VCaP (cell line): ENCODE results near the gene ZNF280B.
"Not testable (repeated sequence)": the region's sequence is repeated elsewhere in the genome, so short reads cannot be mapped to it uniquely, and the experiment has no call there.

ENCODE experiments used
- H3K27ac ChIP-seq: fragments of 450-650 bp; 2 replicates; pipeline ENCODE4 v1.5.1; 2017
- TF ChIP-seq, protein P1 (sequence below): fragments of 450-650 bp; conservative IDR thresholded peaks from 2 replicates; pipeline ENCODE4 v1.5.1; 2017; ENCODE audit warnings: mild to moderate bottlenecking, moderate library complexity

The ZNF280B gene

DNA sequence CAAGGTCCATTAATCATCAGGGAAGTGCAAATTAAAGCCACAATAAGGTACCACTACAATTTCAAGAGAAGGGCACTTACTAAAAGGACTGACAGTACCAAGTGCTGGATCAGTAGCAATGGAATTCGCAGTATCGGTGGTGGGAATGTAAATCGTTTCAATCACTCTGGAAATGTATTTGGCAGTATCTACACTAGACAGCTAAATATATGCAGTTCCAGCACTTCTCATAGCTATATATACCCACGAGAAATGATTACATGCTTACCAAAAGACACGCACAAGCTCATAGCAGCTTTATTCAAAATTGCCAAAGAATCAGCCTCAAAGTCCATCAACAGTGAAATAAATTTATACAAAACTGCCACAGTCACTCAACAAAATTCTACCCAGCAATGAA is 4.4 kb upstream of the ZNF280B start:
- TF ChIP-seq, protein P1, sequence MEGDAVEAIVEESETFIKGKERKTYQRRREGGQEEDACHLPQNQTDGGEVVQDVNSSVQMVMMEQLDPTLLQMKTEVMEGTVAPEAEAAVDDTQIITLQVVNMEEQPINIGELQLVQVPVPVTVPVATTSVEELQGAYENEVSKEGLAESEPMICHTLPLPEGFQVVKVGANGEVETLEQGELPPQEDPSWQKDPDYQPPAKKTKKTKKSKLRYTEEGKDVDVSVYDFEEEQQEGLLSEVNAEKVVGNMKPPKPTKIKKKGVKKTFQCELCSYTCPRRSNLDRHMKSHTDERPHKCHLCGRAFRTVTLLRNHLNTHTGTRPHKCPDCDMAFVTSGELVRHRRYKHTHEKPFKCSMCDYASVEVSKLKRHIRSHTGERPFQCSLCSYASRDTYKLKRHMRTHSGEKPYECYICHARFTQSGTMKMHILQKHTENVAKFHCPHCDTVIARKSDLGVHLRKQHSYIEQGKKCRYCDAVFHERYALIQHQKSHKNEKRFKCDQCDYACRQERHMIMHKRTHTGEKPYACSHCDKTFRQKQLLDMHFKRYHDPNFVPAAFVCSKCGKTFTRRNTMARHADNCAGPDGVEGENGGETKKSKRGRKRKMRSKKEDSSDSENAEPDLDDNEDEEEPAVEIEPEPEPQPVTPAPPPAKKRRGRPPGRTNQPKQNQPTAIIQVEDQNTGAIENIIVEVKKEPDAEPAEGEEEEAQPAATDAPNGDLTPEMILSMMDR = no peak

DNA sequence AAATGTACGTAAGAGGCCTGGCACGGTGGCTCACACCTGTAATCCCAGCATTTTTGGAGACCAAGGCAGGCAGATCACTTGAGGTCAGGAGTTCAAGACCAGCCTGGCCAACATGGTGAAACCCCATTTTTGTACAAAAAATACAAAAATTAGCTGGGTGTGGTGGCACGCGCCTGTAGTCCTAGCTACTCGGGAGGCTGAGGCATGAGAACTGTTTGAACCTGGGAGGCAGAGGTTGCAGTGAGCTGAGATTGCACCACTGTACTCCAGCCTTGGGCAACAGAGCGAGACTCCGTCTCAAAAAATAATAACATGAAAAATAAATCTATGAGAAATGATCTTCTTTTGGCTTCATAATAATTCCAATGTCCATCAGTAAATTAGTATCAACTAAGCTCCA is 2.3 kb upstream of the ZNF280B start:
- not testable (repeated sequence) for H3K27ac ChIP-seq

More for the DNA sequence above, 4.4 kb upstream of the ZNF280B start:
- H3K27ac ChIP-seq = no peak overlapping the region

DNA sequence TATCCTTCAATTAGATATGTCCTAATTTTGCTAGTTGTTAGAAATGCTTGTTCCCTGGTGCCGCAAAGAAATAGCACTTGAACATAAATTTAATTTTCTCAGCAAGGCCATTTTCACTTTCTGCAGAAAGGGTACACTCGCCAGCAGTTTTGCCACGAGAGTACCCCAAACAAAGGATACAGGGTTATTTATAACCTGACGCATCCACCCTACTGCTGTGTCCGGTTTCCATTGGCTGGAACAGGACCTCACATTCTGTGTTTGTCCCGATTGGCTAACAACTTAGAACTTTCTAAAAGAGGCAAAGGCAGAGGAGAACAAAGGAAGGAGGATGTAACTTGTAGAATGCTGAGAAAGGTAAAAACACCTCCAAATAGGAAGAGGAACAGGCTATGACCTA is 1.4 kb upstream of the ZNF280B start:
- H3K27ac ChIP-seq = not testable (repeated sequence)

GRCh38 chr22:22507743-22508273 is 734 bp downstream of the ZNF280B start:
- TF ChIP-seq, protein P1 = no peak
- H3K27ac ChIP-seq = peak overlapping the region; percentile 60; the same call in 1 of the 2 replicates

DNA sequence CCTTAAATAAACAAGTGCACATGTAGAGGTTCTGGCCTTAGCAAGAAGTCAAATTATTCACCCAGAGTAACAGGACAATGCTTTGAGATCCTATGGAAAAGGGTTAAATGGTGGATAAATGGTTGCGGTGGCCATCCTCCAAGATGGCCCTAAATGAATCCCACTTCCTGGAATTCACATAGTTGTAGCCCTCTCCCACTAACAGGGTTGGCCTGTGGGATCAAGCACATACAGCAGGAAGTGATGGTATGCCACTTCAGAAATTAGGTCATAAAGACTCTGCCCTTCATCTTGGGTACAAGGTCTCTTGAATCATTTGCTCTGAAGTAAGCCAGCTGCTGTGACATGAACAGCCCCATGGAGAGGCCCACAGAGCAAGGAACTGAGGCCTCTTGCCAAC is 1.8 kb downstream of the ZNF280B start:
- no peak overlapping the region for H3K27ac ChIP-seq
- TF ChIP-seq, protein P1 = no peak

DNA sequence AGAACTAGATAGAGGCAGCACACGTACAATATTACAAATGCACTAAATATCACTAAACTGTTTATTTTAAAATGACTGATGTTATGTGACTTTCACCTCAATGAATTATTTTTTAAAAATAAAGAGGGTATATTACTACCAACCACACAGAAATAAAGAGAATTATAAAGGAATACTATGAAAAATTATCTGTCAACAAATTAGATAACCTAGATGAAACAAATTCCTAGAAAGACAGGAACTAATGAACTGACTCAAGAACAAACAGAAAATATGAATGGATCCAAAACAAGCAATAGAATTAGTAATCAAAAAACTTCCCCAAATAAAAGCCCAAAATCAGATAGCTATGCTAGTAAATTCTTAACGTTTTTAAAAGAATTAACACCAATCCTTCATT is 10.3 kb downstream of the ZNF280B start:
- TF ChIP-seq, protein P1 = no peak

GRCh38 chr22:22491589-22491988 is 17.0 kb downstream of the ZNF280B start:
- H3K27ac ChIP-seq = not testable (repeated sequence)

More for the DNA sequence above, 10.3 kb downstream of the ZNF280B start:
- no peak overlapping the region for H3K27ac ChIP-seq

- TF ChIP-seq, protein P1 = no peak
- H3K27ac ChIP-seq = no peak overlapping the region
Measured at GRCh38 chr22:22488736-22489135, 19.8 kb downstream of the ZNF280B start.

DNA sequence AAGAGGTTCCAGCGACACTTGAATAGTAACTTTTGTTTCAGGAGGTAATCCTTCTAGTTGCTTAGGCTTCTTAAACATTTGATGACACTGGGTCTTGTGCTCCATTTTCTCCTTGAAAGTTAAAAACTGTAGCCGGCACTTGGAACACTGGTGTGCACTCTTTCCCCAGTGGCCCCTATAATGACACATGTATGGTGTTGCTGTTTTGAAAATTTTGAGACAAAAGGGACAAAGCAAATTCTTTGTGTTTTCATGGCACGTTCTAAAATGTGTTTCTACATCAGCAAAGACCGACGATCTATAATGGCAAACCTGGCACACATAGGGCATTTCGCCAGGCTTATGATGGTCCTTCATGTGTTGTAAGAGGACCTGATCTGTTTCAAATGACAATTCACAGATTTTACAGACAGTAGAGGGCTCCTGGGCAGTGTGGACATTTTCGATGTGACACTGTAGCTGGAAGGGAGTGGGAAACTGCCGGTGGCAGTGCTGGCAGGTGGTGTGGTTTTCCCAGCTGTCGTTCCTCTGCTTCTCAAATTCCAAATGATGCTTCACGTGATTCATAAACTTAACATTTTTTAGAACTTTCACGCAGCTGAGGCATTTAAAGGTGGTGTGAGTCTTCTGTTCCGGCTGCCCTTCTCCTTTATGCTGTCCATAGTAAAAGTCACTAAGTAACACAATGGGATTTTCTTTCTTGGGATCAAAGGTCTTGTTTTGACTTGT is 20.5 kb downstream of the ZNF280B start:
- H3K27ac ChIP-seq = no peak overlapping the region
- TF ChIP-seq, protein P1 = no peak
